Thyroid gland (tissue), 4 donors: ENCODE data around the gene THSD7B. TPM values are rescaled to one million over a fixed set of nuclear protein-coding genes. Genes with fewer than 3 reads are reported as not detected.

Source experiments
- DNase-seq, 2 donors: peaks; one replicate each; pipeline ENCODE4 v3.0.0-alpha.2; 2019
- H3K27ac ChIP-seq, 3 donors: fragments of 200-600 bp; sonication (generic); 1 replicate in 2 of 3; 2 replicates in 1 of 3; pipeline ENCODE4 v1.5.1; 2016 to 2019; ENCODE audit warnings: mild to moderate bottlenecking in 1 of 3, moderate library complexity in 1 of 3
- H3K27me3 ChIP-seq: fragments of 200-600 bp; sonication (generic); one replicate; pipeline ENCODE4 v1.5.1; 2019
- H3K36me3 ChIP-seq, 2 donors: fragments of 200-600 bp; sonication (generic); one replicate each; pipeline ENCODE4 v1.5.1; 2016 to 2019
- H3K4me1 ChIP-seq, 2 donors: fragments of 200-600 bp; sonication (generic); one replicate each; pipeline ENCODE4 v1.5.1; 2017 to 2019
- H3K4me3 ChIP-seq, 3 donors: fragments of 200-600 bp; sonication (generic); replicated peaks in 1 of 3; 1 replicate in 2 of 3; 2 replicates in 1 of 3; pipeline ENCODE4 v1.5.1; 2016; ENCODE audit warnings: mild to moderate bottlenecking in 1 of 3
- H3K9me3 ChIP-seq: fragments of 200-600 bp; sonication (generic); one replicate; pipeline ENCODE4 v1.5.1; 2017
- CTCF ChIP-seq, 6 experiments: fragments of 200-600 bp in 3 of 6; fragments of 450-650 bp in 3 of 6; sonication (generic) in 3 of 6; IDR thresholded peaks; one replicate each; pipeline ENCODE4 v1.5.1; 2016 to 2019; ENCODE audit warnings: antibody characterized with exemption in 6 of 6, mild to moderate bottlenecking in 2 of 6, inconsistent platforms in 1 of 6, moderate library complexity in 1 of 6
- POLR2A ChIP-seq, 2 donors: fragments of 450-650 bp; IDR thresholded peaks; one replicate each; pipeline ENCODE4 v1.6.1; 2017; ENCODE audit warnings: antibody characterized with exemption in 2 of 2, mild to moderate bottlenecking in 2 of 2, moderate library complexity in 1 of 2
- WGBS, 2 donors: methylation state at CpG; one replicate each; pipeline ENCODE4 v1.1.5; 2017; 5-methylcytosine and 5-hydroxymethylcytosine counted together
- intact Hi-C: fragments of 100-400 bp; cut with DNase I; formaldehyde crosslinking; loops from one replicate; pipeline ENCODE4 v1.15.1; 2023
- total RNA-seq, 4 donors: library from RNA; depleted of rRNA; stranded (reverse); fragments of >200 nt; gene quantifications; one replicate each; pipeline ENCODE4 v1.2.3, GENCODE V29; 2016

Gene THSD7B
- total RNA-seq, 4 donors from 2014 or later, result 0.29 to 1.2 (median 0.92) TPM

- intact Hi-C loops, result no loop called here
- TF ChIP-seq POLR2A (IDR thresholded peaks at IDR 0.05) (no peak), CTCF (IDR thresholded peaks at IDR 0.05) (no peak)
- H3K4me3 ChIP-seq, result no peak overlapping the region
- no peaks in the 10 kb centered on the region for H3K36me3 ChIP-seq
- no peaks in the 10 kb centered on the region for H3K4me1 ChIP-seq
- no peak for DNase-seq
- no peak overlapping the region for H3K27ac ChIP-seq
- no peaks in the 10 kb centered on the region for H3K9me3 ChIP-seq
- WGBS, 2 donors, result 90 to 94% methylated on average over 1 of the region's 1 CpG
- H3K27me3 ChIP-seq, result no peaks in the 10 kb centered on the region
These were observed 106.1 kb downstream of the THSD7B start for GRCh38 chr2:136871424-136871823.

- Histone ChIP-seq H3K4me3 (no peak overlapping the region), H3K4me1 (no peaks in the 10 kb centered on the region), H3K36me3 (no peaks in the 10 kb centered on the region), H3K27ac (no peak overlapping the region), H3K9me3 (no peaks in the 10 kb centered on the region), H3K27me3 (no peaks in the 10 kb centered on the region)
- TF ChIP-seq POLR2A (IDR thresholded peaks at IDR 0.05) (no peak), CTCF (IDR thresholded peaks at IDR 0.05) (peak in 1 of 6 experiments; percentile 40)
- intact Hi-C loops, result no loop called here
- WGBS, 2 donors, result 59 to 64% methylated on average over 6 of the region's 6 CpGs
- DNase-seq, result no peak
These were observed 108.9 kb downstream of the THSD7B start for GRCh38 chr2:136874258-136874657.

- intact Hi-C loops, result no loop called here
- Histone ChIP-seq H3K4me3 (no peak overlapping the region), H3K36me3 (no peaks in the 10 kb centered on the region), H3K27ac (no peak overlapping the region), H3K9me3 (no peaks in the 10 kb centered on the region), H3K4me1 (no peaks in the 10 kb centered on the region), H3K27me3 (no peaks in the 10 kb centered on the region)
- no peak for TF ChIP-seq POLR2A (IDR thresholded peaks at IDR 0.05)
- TF ChIP-seq CTCF (IDR thresholded peaks at IDR 0.05), result no peak
- 76 to 91% methylated on average over 1 of the region's 1 CpG for WGBS, 2 donors
- no peak for DNase-seq
These were observed 125.8 kb downstream of the THSD7B start for GRCh38 chr2:136891100-136891499.

- intact Hi-C loops, result no loop called here
- Histone ChIP-seq H3K9me3 (no peaks in the 10 kb centered on the region), H3K4me3 (no peak overlapping the region), H3K36me3 (no peaks in the 10 kb centered on the region), H3K4me1 (no peaks in the 10 kb centered on the region), H3K27ac (no peak overlapping the region), H3K27me3 (no peaks in the 10 kb centered on the region)
- no peak for TF ChIP-seq CTCF (IDR thresholded peaks at IDR 0.05)
- no peak for TF ChIP-seq POLR2A (IDR thresholded peaks at IDR 0.05)
- 95 to 96% methylated on average over 2 of the region's 2 CpGs for WGBS, 2 donors
- no peak for DNase-seq
These were observed 128.8 kb downstream of the THSD7B start for GRCh38 chr2:136894007-136894634.

- H3K27ac ChIP-seq, result no peak overlapping the region
- DNase-seq, result no peak
These were observed 136.4 kb downstream of the THSD7B start for GRCh38 chr2:136901732-136902131.

More at GRCh38 chr2:136901732-136902131, 136.4 kb downstream of the THSD7B start:
- no peaks in the 10 kb centered on the region for H3K36me3 ChIP-seq
- 50 to 58% methylated on average over 4 of the region's 4 CpGs for WGBS, 2 donors
- H3K4me3 ChIP-seq, result no peak overlapping the region
- no peaks in the 10 kb centered on the region for H3K27me3 ChIP-seq
- intact Hi-C loops, result no loop called here
- H3K9me3 ChIP-seq, result no peaks in the 10 kb centered on the region
- TF ChIP-seq POLR2A (IDR thresholded peaks at IDR 0.05) (no peak), CTCF (IDR thresholded peaks at IDR 0.05) (no peak)
- no peaks in the 10 kb centered on the region for H3K4me1 ChIP-seq
